Measurements from ENCODE around the gene USP36. TPM values are rescaled to one million over a fixed set of nuclear protein-coding genes. Genes with fewer than 3 reads are reported as not detected.

USP36 gene
- total RNA-seq, 1 donor, result 67.3 TPM

GRCh38 chr17:78819402-78819801, 21.2 kb downstream of the USP36 start:
- DNase-seq (ENCODE audit: low read depth in 2 of 3, low spot score in 2 of 3), result no peak

- peak; percentile 54 to 96 (median 88) for DNase-seq (ENCODE audit: low read depth in 2 of 3, low spot score in 2 of 3)
Observed at GRCh38 chr17:78818932-78819331, 21.7 kb downstream of the USP36 start.

DNA sequence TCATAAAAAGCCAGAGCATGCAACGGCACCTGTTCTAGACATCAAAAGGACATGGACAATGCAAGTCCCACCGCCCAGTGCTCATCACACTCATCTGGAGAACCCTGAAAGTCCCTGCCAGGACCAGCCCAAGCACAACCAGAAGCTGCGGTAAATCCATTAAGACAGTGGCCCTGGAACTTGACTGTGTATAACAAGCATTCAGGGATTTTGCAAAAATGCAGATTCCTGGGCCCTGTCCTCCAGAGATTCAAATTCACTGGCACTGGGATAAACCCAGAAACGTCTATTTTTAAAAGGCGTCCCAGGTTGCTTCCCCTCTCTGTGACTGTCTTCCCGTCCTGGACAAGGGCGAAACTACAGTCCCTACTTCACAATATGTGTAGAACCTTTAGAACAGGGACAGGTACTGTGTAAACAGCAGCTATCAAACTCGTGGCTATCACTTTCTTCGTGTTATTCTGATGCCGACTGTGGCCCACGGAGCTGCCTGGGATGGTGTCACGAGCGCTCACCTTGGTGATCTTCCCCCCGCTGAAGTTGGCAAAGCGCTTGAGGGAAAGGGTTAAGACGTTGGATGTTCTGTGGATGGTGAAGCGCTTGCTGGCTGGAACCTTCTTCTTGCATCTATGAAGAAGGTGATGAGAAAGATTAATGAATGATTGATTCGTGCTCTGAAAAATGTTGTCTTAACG, 22.3 kb downstream of the USP36 start:
- DNase-seq (ENCODE audit: low read depth in 2 of 3, low spot score in 2 of 3), result no peak

GRCh38 chr17:78817123-78817522, 23.5 kb downstream of the USP36 start:
- DNase-seq (ENCODE audit: low read depth in 2 of 3, low spot score in 2 of 3), result peak; percentile 37 to 76 (median 49)

- no peak for DNase-seq (ENCODE audit: low read depth in 2 of 3, low spot score in 2 of 3)
Observed at GRCh38 chr17:78815696-78816095, 24.9 kb downstream of the USP36 start.

- no peak for DNase-seq (ENCODE audit: low read depth in 2 of 3, low spot score in 2 of 3)
Observed at GRCh38 chr17:78812855-78813254, 27.8 kb downstream of the USP36 start.

DNA sequence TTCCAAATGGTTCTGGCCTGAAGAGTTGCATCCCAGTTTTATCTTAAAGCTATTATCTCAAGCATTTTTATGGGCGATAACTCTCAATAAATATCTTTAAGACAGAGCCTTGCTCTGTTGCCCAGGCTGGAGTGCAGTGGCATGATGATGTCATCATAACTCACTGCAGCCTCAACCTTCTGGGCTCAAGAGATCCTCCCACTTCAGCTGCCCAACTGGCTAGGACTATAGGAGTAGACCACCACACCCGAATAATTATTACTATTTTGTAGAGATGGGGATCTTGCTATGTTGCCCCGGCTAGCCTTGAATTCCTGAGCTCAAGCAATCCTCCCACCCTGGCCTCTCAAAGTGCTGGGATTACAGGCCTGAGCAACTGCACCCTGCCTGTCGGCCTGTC, 32.5 kb downstream of the USP36 start:
- no peak for DNase-seq (ENCODE audit: low read depth in 2 of 3, low spot score in 2 of 3)

DNA sequence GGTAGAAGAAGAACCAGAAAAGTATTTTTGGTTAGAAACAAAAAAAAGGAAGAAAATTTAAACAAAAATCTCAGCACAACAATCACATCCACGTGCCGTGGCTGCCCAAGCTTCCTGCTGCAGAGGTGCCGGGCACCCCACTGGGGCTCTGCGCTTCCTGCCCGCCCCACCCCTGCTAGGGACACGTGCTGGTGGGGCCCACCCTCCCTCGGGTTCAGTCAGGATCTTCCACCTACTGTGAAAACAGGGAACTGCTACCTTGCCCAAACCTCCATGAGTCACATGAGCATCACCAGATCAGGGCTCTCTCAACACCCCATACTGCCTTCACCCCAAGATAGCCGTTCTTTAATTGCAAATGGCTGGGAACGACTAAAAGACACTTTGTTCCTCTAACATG, 34.2 kb downstream of the USP36 start:
- DNase-seq (ENCODE audit: low read depth in 2 of 3, low spot score in 2 of 3), result peak; percentile 39 to 62 (median 58)

- no peak for DNase-seq (ENCODE audit: low read depth in 2 of 3, low spot score in 2 of 3)
Observed at GRCh38 chr17:78805301-78805700, 35.3 kb downstream of the USP36 start.

- DNase-seq (ENCODE audit: low read depth in 2 of 3, low spot score in 2 of 3), result no peak
Observed at GRCh38 chr17:78804777-78805176, 35.8 kb downstream of the USP36 start.

DNA sequence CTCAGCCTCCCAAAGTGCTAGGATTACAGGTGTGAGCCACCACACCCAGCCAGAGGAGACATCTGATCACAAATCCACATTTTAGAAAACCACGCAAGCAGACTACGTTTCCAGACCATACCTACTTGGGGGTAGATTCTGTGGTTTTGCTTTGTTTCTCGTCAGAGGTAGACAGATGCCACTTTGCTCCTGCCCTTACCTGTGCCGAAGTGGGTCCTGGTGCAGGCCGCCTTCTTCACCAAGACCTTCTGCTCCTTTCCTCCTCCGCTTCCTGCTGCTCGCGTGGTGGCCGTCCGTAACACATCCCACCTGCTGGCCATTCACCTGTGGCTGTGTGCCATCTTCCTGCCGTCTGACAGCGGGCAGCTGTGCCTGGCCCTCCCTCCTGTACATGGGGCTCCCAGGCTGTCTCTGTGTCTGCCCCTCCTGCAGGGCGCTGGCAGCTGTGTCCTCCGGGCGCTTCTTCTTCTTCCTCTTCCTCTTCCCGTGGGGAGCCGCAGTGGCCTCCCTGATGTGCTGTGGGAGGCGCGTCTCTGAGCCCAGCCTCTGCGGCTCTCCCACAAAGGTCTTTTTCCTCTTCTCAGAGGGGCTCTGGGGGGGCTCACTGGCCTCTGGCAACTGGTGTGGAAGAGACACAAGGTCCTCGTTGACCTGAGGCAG, 37.3 kb downstream of the USP36 start:
- DNase-seq (ENCODE audit: low read depth in 2 of 3, low spot score in 2 of 3), result no peak

GRCh38 chr17:78802459-78802858, 38.2 kb downstream of the USP36 start:
- no peak for DNase-seq (ENCODE audit: low read depth in 2 of 3, low spot score in 2 of 3)

DNA sequence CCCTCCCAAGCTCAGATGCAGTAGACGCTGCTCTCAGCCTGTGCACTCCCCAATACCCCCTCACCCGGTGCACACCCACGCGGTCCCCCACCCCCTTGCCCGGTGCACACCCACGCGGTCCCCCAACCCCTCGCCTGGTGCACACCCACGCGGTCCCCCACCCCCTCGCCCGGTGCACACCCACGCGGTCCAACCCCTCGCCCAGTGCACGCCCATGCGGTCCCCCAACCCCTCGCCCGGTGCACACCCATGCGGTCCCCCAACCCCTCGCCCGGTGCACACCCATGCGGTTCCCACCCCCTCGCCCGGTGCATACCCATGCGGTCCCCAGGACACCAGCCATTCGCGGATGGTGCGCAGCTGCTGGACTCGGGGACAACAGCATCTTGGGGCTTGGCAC, 38.6 kb downstream of the USP36 start:
- no peak for DNase-seq (ENCODE audit: low read depth in 2 of 3, low spot score in 2 of 3)

- no peak for DNase-seq (ENCODE audit: low read depth in 2 of 3, low spot score in 2 of 3)
Observed at GRCh38 chr17:78800132-78800931, 40.3 kb downstream of the USP36 start.

- DNase-seq (ENCODE audit: low read depth in 2 of 3, low spot score in 2 of 3), result peak in 1 of 3 donors; percentile 63
Observed at GRCh38 chr17:78798695-78799559, 41.7 kb downstream of the USP36 start.

DNA sequence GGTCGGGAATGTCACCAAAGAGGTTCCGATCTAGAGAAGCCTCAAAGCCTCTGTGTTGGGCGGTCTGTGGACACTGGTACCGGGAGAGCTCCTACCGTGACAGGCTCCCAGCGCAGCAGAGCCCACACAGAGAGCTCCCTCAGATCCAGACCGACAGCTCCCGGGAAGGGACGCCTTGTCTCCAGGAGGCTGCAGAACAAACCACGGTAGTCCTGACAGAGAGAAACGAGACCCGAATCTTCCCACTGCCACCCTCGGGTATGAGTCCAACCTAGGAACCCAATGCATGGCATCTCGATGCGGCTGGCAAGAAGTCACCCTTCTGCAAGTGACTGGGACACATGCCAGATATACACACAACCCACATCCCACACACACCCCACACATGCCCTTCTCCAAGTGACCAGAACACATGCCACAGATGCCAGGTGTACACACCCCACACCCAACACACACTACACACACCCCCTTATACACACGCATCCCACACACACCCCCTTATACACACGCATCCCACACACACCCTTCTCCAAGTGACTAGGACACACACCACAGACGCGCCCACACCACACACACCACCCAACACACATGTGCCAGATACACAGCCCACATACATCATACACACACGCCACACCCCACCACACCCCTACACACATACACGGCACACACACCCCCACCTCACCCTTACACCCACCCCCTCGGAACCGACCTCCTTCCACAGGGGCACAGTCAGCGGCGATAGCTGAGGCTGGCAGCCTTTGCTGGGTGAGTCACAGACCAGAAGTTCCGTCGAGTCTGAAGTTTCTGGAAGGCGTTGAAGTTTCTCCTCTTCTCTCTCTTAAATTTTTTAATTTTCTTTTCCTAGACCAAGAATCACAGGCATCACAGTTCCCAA, 42.7 kb downstream of the USP36 start:
- DNase-seq (ENCODE audit: low read depth in 2 of 3, low spot score in 2 of 3), result no peak

DNA sequence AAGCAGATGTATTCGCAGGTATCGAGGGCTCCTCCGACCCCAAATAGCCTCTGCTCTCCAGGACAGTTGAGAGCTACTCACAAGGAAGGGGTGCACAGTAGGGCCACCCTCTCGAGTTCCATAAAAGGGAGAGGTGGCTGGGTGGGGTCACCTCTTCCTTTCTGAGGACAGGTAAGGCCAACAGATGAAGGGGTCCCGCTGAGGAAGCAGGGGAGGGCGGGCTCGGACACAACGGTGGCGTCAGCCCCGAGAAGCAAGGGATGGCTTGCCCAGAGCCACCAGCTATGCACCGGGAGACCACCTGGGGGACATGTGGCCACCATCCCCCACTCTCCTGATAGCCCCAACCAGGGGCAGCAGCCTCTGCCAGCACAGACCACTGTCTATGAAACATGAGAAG, 43.4 kb downstream of the USP36 start:
- DNase-seq (ENCODE audit: low read depth in 2 of 3, low spot score in 2 of 3), result no peak

GRCh38 chr17:78796517-78796900, 44.1 kb downstream of the USP36 start:
- no peak for DNase-seq (ENCODE audit: low read depth in 2 of 3, low spot score in 2 of 3)

DNA sequence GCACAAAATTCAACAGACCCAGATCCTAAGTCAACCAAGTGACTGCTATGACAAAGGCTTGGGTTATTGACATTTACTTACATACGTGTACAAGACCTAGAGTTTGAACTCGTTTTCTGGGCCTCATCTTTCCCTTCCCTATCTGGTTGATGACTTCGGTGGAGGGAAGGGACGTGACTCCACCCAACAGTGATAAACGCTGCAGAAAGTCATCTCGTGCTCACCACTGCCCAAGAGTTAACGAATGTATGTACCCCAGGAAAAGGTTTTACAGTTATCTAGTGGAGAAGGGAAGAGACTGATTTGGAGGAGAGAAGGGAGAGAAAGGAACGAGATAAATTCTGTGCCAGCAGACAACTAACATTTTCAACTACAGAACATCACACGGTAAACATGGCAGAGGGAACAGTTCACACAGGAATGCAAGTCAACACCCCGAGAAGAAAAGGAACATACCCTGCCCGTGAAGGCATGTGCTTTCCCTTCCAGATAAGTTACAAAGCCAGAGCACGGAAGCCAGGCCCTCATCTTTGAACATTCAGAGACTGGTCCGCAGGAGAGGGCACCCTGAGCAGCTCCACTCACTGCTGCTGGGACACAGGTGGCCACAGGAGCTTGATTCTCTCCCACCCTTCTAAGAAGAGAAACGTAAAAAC, 44.6 kb downstream of the USP36 start:
- DNase-seq (ENCODE audit: low read depth in 2 of 3, low spot score in 2 of 3), result no peak
